Panc1 (cell line): ENCODE data around the gene OAS2. TPM values are rescaled to one million over a fixed set of nuclear protein-coding genes. Genes with fewer than 3 reads are reported as not detected.
"Not testable (repeated sequence)": the region's sequence is repeated elsewhere in the genome, so short reads cannot be mapped to it uniquely, and the experiment has no call there.

Experiments used
- ATAC-seq: fragments of 200-7000 bp; cut with Tn5 transposase; 2 replicates; pipeline ENCODE4 v1.9.1; 2020; ENCODE audit warnings: mild to moderate bottlenecking, moderate library complexity
- BruUV-seq: library from RNA; stranded (reverse); fragments of 400-500 nt; replicated peaks from 2 replicates; lab custom pipeline; 2021; lab: Mats Ljungman, UMichigan
- CTCF ChIA-PET: fragments of 300-600 bp; sonication (Branson Sonifier 250); formaldehyde crosslinking; loops from one replicate; lab custom pipeline; 2022; ENCODE audit warnings: antibody characterized with exemption; lab: Charles Lee
- POLR2A ChIA-PET: fragments of 300-600 bp; sonication (Branson Sonifier 250); formaldehyde crosslinking; loops from one replicate; lab custom pipeline; 2022; ENCODE audit warnings: antibody characterized with exemption; lab: Charles Lee
- DNase-seq: peaks from one replicate; pipeline ENCODE4 v3.0.0-alpha.2; 2010; ENCODE audit warnings: low read depth, low spot score
- H3K27ac ChIP-seq: 2 replicates; pipeline ENCODE4 v1.5.1; 2011; ENCODE audit warnings: mild to moderate bottlenecking, low read length, inconsistent platforms
- H3K27me3 ChIP-seq: fragments of 200-500 bp; sonication (Bioruptor generic); 2 replicates; pipeline ENCODE4 v1.6.0; 2014; ENCODE audit warnings: low read length, inconsistent platforms; ENCODE audit not compliant: control insufficient read depth, insufficient read depth
- H3K36me3 ChIP-seq: fragments of 200-500 bp; sonication (Bioruptor generic); 2 replicates; pipeline ENCODE4 v1.5.1; 2014; ENCODE audit warnings: inconsistent platforms, mild to moderate bottlenecking, low read length, moderate library complexity; ENCODE audit not compliant: control insufficient read depth, insufficient read depth
- H3K4me1 ChIP-seq: 2 replicates; pipeline ENCODE4 v1.5.1; 2011; ENCODE audit warnings: inconsistent platforms, mild to moderate bottlenecking, low read length, moderate library complexity; ENCODE audit not compliant: control insufficient read depth, insufficient read depth
- H3K4me3 ChIP-seq, 2 experiments: 2 replicates each; pipeline ENCODE4 v1.5.1; 2011 to 2012; ENCODE audit warnings: low read depth in 2 of 2, low read length in 2 of 2, mild to moderate bottlenecking in 2 of 2, inconsistent platforms in 1 of 2, moderate library complexity in 1 of 2
- H3K9me3 ChIP-seq: fragments of 200-500 bp; sonication (Bioruptor generic); 2 replicates; pipeline ENCODE4 v1.5.1; 2014; ENCODE audit warnings: low read depth, mild to moderate bottlenecking, inconsistent platforms, low read length, moderate library complexity; ENCODE audit not compliant: control insufficient read depth, insufficient read depth
- CTCF ChIP-seq: fragments of 450-650 bp; IDR thresholded peaks from 2 replicates; pipeline ENCODE4 v1.5.1; 2017; ENCODE audit warnings: mild to moderate bottlenecking
- POLR2AphosphoS5 ChIP-seq: IDR thresholded peaks from 2 replicates; pipeline ENCODE4 v1.6.1; 2012; ENCODE audit warnings: mild to moderate bottlenecking, low read depth, low read length, moderate library complexity
- REST ChIP-seq, 2 experiments: IDR thresholded peaks; 2 replicates each; pipeline ENCODE4 v1.6.1; 2011 to 2012; ENCODE audit warnings: low read depth in 2 of 2, control low read depth in 1 of 2, low read length in 1 of 2, mild to moderate bottlenecking in 1 of 2, moderate library complexity in 1 of 2; ENCODE audit not compliant: insufficient read depth in 1 of 2
- SIN3A ChIP-seq: IDR thresholded peaks from 2 replicates; pipeline ENCODE4 v1.6.1; 2012; ENCODE audit warnings: low read depth, mild to moderate bottlenecking, low read length, moderate library complexity, borderline replicate concordance; ENCODE audit not compliant: insufficient read depth
- TCF7L2 ChIP-seq: IDR thresholded peaks from 2 replicates; pipeline ENCODE4 v1.6.1; 2011; ENCODE audit warnings: mild to moderate bottlenecking, low read depth, low read length, inconsistent platforms
- in situ Hi-C: cut with HindIII; loops from 2 replicates; pipeline ENCODE4 v1.10.0; 2016; ENCODE audit warnings: low sequenced_read_pairs, low pct_unique_long_range_greater_than_20kb
- intact Hi-C: fragments of 100-400 bp; cut with micrococcal nuclease; formaldehyde crosslinking; loops from one replicate; pipeline ENCODE4 v1.10.0; 2022; ENCODE audit not compliant: unreplicated experiment
- total RNA-seq: library from RNA; stranded (reverse); gene quantifications from one replicate; pipeline ENCODE4 v1.2.1, GENCODE V29; 2021; ENCODE audit not compliant: unreplicated experiment

The OAS2 gene
- total RNA-seq, 1 experiment from 2014 or later, result 2.7 TPM

- intact Hi-C loops (no loop called here), in situ Hi-C loops (no loop called here)
- CTCF ChIA-PET, result interaction anchor here (0.5 kb wide), 1 partner anchor 204 kb away, joined by 3 read pairs; no protein-coding TSS in a partner anchor
Observed at GRCh38 chr12:112948806-112949205, 29.5 kb upstream of the OAS2 start.

GRCh38 chr12:112950701-112951100, 27.6 kb upstream of the OAS2 start:
- Histone ChIP-seq H3K4me1 (no peaks in the 10 kb centered on the region), H3K27ac (no peak overlapping the region), H3K27me3 (no peaks in the 10 kb centered on the region), H3K36me3 (no peaks in the 10 kb centered on the region), H3K4me3 (no peak overlapping the region), H3K9me3 (no peaks in the 10 kb centered on the region)
- DNase-seq (no peak), ATAC-seq (no peak)
- intact Hi-C loops (no loop called here), in situ Hi-C loops (no loop called here)
- TF ChIP-seq POLR2AphosphoS5, result no peak
- TF ChIP-seq TCF7L2, result no peak
- no peak for TF ChIP-seq CTCF
- no peak for TF ChIP-seq REST (IDR thresholded peaks at IDR 0.05; ENCODE audit: insufficient read depth in 1 of 2, low read depth in 2 of 2, low read length in 1 of 2)
- TF ChIP-seq SIN3A, result no peak
- BruUV-seq, result no TSS peak
- ChIA-PET POLR2A (no interaction called here), CTCF (no interaction called here)

More at GRCh38 chr12:112948806-112949205, 29.5 kb upstream of the OAS2 start:
- Histone ChIP-seq H3K4me3 (no peak overlapping the region), H3K4me1 (no peaks in the 10 kb centered on the region), H3K27ac (no peak overlapping the region), H3K27me3 (no peaks in the 10 kb centered on the region), H3K36me3 (no peaks in the 10 kb centered on the region), H3K9me3 (no peaks in the 10 kb centered on the region)
- ATAC-seq, result no peak
- POLR2A ChIA-PET, result interaction anchor here (0.6 kb wide), 1 partner anchor 11 kb away, joined by 11 read pairs; no protein-coding TSS in a partner anchor
- no peak for DNase-seq
- TF ChIP-seq TCF7L2, result no peak
- no peak for TF ChIP-seq SIN3A
- TF ChIP-seq CTCF, result no peak
- TF ChIP-seq POLR2AphosphoS5, result no peak
- TF ChIP-seq REST (IDR thresholded peaks at IDR 0.05; ENCODE audit: insufficient read depth in 1 of 2, low read depth in 2 of 2, low read length in 1 of 2), result no peak
- BruUV-seq, result no TSS peak

GRCh38 chr12:112957125-112957524, 21.2 kb upstream of the OAS2 start:
- H3K36me3 ChIP-seq, H3K27me3 ChIP-seq, in situ Hi-C loops, BruUV-seq, H3K4me3 ChIP-seq, H3K9me3 ChIP-seq, POLR2A ChIA-PET, CTCF ChIA-PET, ATAC-seq, H3K27ac ChIP-seq, intact Hi-C loops, H3K4me1 ChIP-seq, DNase-seq: not testable (repeated sequence)
